GM10266 (cell line): Measurements from ENCODE around the gene TEKT5.

ENCODE experiments used
- DNase-seq: peaks from one replicate; pipeline ENCODE4 v3.0.0; 2012; ENCODE audit errors: extremely low spot score
- CTCF ChIP-seq: IDR thresholded peaks from 2 replicates; pipeline ENCODE4 v1.5.1; 2012; ENCODE audit warnings: mild to moderate bottlenecking, low read depth; ENCODE audit not compliant: control insufficient read depth, insufficient read depth; ENCODE audit errors: missing control alignments

The TEKT5 gene

GRCh38 chr16:10666291-10666690 is 28.4 kb downstream of the TEKT5 start:
- DNase-seq: no peak
- no peak for TF ChIP-seq CTCF

- DNase-seq: no peak
- no peak for TF ChIP-seq CTCF
Observed at GRCh38 chr16:10665166-10665565, 29.6 kb downstream of the TEKT5 start.

- no peak for DNase-seq
- TF ChIP-seq CTCF: no peak
Observed at GRCh38 chr16:10664720-10665126, 30.0 kb downstream of the TEKT5 start.

- DNase-seq: no peak
- TF ChIP-seq CTCF: no peak
Observed at GRCh38 chr16:10663744-10664143, 31.0 kb downstream of the TEKT5 start.

GRCh38 chr16:10663146-10663545 is 31.6 kb downstream of the TEKT5 start:
- no peak for TF ChIP-seq CTCF

GRCh38 chr16:10662212-10662611 is 32.5 kb downstream of the TEKT5 start:
- no peak for DNase-seq
- TF ChIP-seq CTCF: no peak

More at GRCh38 chr16:10663146-10663545, 31.6 kb downstream of the TEKT5 start:
- DNase-seq: no peak

GRCh38 chr16:10661737-10662136 is 33.0 kb downstream of the TEKT5 start:
- no peak for DNase-seq
- no peak for TF ChIP-seq CTCF
